Ovary (tissue), 10 donors: ENCODE results near the gene PLA2G4F. TPM values are rescaled to one million over a fixed set of nuclear protein-coding genes. Genes with fewer than 3 reads are reported as not detected.

ENCODE experiments used
- DNase-seq, 5 donors: peaks; one replicate each; pipeline ENCODE4 v3.0.0-alpha.2; 2019 to 2020
- H3K27ac ChIP-seq, 2 donors: fragments of 200-600 bp; one replicate each; pipeline versions ENCODE4 v1.5.1 to v1.8.0; 2019 to 2022
- H3K27me3 ChIP-seq: fragments of 200-600 bp; one replicate; pipeline ENCODE4 v1.8.0; 2022
- H3K36me3 ChIP-seq: fragments of 200-600 bp; sonication (generic); one replicate; pipeline ENCODE4 v1.5.1; 2019
- H3K4me1 ChIP-seq: one replicate; pipeline ENCODE4 v1.8.1; 2013; ENCODE audit warnings: mild to moderate bottlenecking, moderate library complexity; ENCODE audit not compliant: insufficient read depth
- H3K4me3 ChIP-seq: fragments of 200-600 bp; sonication (generic); one replicate; pipeline ENCODE4 v1.5.1; 2017
- H3K9me3 ChIP-seq, 2 donors: fragments of 200-600 bp in 1 of 2; sonication (generic) in 1 of 2; one replicate each; pipeline versions ENCODE4 v1.5.1 to v1.8.1; 2013 to 2019; ENCODE audit warnings: mild to moderate bottlenecking in 1 of 2, moderate library complexity in 1 of 2
- EP300 ChIP-seq: sonication (generic); formaldehyde crosslinking; IDR thresholded peaks from one replicate; pipeline ENCODE4 v1.6.1; 2017; ENCODE audit warnings: antibody characterized with exemption
- POLR2A ChIP-seq: fragments of 450-650 bp; IDR thresholded peaks from one replicate; pipeline ENCODE4 v1.6.1; 2017; ENCODE audit warnings: antibody characterized with exemption, mild to moderate bottlenecking, moderate library complexity
- WGBS, 3 donors: extraction: QIAGEN DNeasy Blood & Tissue Kit in 1 of 3; methylation state at CpG; one replicate each; pipeline versions ENCODE4 v1.1.5 to v1.1.7; 2013 to 2017; 5-methylcytosine and 5-hydroxymethylcytosine counted together
- intact Hi-C, 4 donors: fragments of 100-400 bp; cut with DNase I; formaldehyde crosslinking; loops; one replicate each; pipeline versions ENCODE4 v1.11.0 to v1.15.1; 2022 to 2023
- long read RNA-seq, 3 donors: library from polyadenylated mRNA in 2 of 3; unstranded in 2 of 3; transcript quantifications; one replicate each; pipeline ENCODE4 v2.0.0 and lab custom pipeline, GENCODE V29; 2021 to 2026
- polyA plus RNA-seq, 2 donors: library from polyadenylated mRNA; stranded (reverse); fragments of 200-250 nt in 1 of 2; fragments of 350-450 nt in 1 of 2; fragmentation: Illumina TruSeq in 1 of 2; extraction: RNeasy Lipid Tissue Mini Kit (QIAGEN cat#74804) in 1 of 2; gene quantifications; one replicate each; pipeline ENCODE4 v1.2.3, GENCODE V29; 2013 to 2014
- total RNA-seq, 7 donors: library from RNA; depleted of rRNA in 2 of 7; stranded (reverse); fragments of >200 nt in 2 of 7; fragmentation: NEBNext Ultra II Directional in 3 of 7; extraction: Animal tissue kit (Norgen Biotek cat#: 25700) in 3 of 7; gene quantifications; one replicate each; pipeline versions ENCODE4 v1.1.0 to v1.2.4, GENCODE V29; 2016 to 2023
- TF ChIP-seq, protein P1 (sequence below), 3 donors: fragments of 450-650 bp in 2 of 3; fragments of 200-600 bp in 1 of 3; IDR thresholded peaks; one replicate each; pipeline versions ENCODE4 v1.5.1 to v1.8.0; 2016 to 2022; ENCODE audit warnings: antibody characterized with exemption in 3 of 3, mild to moderate bottlenecking in 1 of 3
- donor health status: DM: no; HTN: no; CAD: no; lungs with moderate emphysema.
- donor health status: DM: no; HTN: no; CAD: no.
- donor health status: Bipolar disorder and iron deficiency.
- donor health status: DM: yes; HTN: yes; CAD: no.
- donor health status: DM: no; HTN: no; CAD: no.
- donor health status: DM: yes; HTN: yes; CAD: no.

The PLA2G4F gene
- under 1 TPM in 3 of 7 donors, not detected in 4; 0.12 to 0.23 (median 0.23) TPM for total RNA-seq
- under 1 TPM in 1 of 2 donors, not detected in 1; 0.07 TPM for polyA plus RNA-seq
- long read RNA-seq, donor 1 = 0 reads
- long read RNA-seq, donor 2, partial matches to known transcripts = 0 of 1 reads
- long read RNA-seq, donor 2, other reads (novel, unspliced or antisense) = 0 of 1 reads
- long read RNA-seq, donor 3 = 0 reads

DNA sequence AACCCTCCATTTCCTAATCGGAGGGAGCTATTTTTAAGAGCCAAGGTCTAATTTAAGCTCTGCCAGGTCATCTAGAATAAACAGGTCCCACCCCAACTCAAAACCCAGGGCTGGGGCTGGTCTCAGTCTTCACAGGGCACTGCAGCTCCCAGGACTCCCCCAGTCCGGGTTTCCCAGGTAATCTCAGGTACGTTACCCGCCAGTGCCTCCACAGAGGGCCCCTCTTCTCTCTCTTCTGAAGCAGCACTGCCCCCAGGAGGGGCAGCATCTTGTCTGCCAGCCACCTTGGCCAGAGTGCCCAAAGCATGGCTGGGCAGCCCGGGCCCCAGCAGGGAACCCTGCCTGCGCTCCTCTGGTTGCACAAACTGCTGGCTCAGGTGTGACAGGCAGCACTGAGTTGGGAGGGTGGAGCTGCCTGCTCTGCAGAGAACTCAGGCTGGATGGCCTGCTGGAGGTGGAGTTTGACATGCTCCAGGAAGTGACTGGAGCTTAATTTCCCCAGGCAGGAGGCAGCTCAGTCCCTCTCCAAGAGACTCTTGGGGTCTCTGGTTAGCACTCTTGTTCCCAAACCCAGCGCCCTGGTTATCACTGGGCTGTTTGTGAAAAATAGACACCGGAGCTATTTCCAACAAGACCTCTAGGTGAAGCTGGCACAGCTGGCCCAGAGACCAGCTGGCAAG is at the start of gene PLA2G4F:
Gene PLA2G4F, minus strand, starts transcription at position 394 of the 680 bp plus-strand sequence. Its CDS starts 87 bp downstream, at position 307.
- TF ChIP-seq, protein P1, sequence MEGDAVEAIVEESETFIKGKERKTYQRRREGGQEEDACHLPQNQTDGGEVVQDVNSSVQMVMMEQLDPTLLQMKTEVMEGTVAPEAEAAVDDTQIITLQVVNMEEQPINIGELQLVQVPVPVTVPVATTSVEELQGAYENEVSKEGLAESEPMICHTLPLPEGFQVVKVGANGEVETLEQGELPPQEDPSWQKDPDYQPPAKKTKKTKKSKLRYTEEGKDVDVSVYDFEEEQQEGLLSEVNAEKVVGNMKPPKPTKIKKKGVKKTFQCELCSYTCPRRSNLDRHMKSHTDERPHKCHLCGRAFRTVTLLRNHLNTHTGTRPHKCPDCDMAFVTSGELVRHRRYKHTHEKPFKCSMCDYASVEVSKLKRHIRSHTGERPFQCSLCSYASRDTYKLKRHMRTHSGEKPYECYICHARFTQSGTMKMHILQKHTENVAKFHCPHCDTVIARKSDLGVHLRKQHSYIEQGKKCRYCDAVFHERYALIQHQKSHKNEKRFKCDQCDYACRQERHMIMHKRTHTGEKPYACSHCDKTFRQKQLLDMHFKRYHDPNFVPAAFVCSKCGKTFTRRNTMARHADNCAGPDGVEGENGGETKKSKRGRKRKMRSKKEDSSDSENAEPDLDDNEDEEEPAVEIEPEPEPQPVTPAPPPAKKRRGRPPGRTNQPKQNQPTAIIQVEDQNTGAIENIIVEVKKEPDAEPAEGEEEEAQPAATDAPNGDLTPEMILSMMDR (IDR thresholded peaks at IDR 0.05) = no peak
- no peak for TF ChIP-seq POLR2A
- no peak for TF ChIP-seq EP300
- no peaks in the 10 kb centered on the region for H3K4me1 ChIP-seq
- WGBS, 3 donors = 55 to 67% (median 56%) methylated on average over 8 of the region's 8 CpGs
- H3K4me3 ChIP-seq = no peak within 1 kb of the TSS
- no peaks in the 10 kb centered on the region for H3K27me3 ChIP-seq
- no peak for DNase-seq
- H3K9me3 ChIP-seq = no peaks in the 10 kb centered on the region
- H3K27ac ChIP-seq = no peak within 1 kb of the TSS
- intact Hi-C loops = no loop called here
- H3K36me3 ChIP-seq = no peaks in the 10 kb centered on the region

- intact Hi-C loops = no loop called here
- Histone ChIP-seq H3K27ac (no peak overlapping the region), H3K27me3 (no peaks in the 10 kb centered on the region), H3K4me3 (no peak overlapping the region), H3K9me3 (no peaks in the 10 kb centered on the region), H3K36me3 (no peaks in the 10 kb centered on the region), H3K4me1 (peaks cover 1% of the 10 kb centered on the region)
- 84 to 91% (median 85%) methylated on average over 3 of the region's 3 CpGs for WGBS, 3 donors
- DNase-seq = no peak
- TF ChIP-seq, protein P1 (IDR thresholded peaks at IDR 0.05) = no peak
- TF ChIP-seq EP300 (no peak), POLR2A (no peak)
These were observed 47.5 kb upstream of the PLA2G4F start for GRCh38 chr15:42203891-42204290.

DNA sequence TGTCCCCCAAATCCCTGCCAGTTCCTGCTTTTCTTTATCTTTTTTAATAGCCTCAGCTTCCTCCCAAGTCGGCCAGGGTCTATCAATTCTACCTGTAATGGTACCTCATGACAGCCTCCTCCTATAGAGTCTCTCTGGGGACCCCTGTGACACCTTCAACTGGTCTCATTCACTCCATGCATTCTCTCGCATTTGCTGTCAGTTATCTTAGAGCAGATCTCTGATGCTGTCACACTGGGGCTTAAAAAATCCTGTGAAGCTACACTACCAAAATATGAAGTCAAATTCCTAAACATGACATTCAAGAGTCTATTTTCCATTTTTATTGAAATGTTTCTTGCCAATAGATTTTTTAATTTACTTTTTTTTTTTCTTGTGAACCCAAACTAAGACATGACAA is 46.2 kb upstream of the PLA2G4F start:
- intact Hi-C loops = no loop called here
- H3K4me3 ChIP-seq = no peak overlapping the region
- TF ChIP-seq EP300 = no peak
- TF ChIP-seq, protein P1 (IDR thresholded peaks at IDR 0.05) = no peak
- no peak for TF ChIP-seq POLR2A
- H3K36me3 ChIP-seq = no peaks in the 10 kb centered on the region
- 57 to 60% (median 58%) methylated on average over 2 of the region's 2 CpGs for WGBS, 3 donors
- no peak for DNase-seq
- H3K27me3 ChIP-seq = no peaks in the 10 kb centered on the region
- no peaks in the 10 kb centered on the region for H3K9me3 ChIP-seq
- H3K4me1 ChIP-seq = peaks cover 1% of the 10 kb centered on the region
- H3K27ac ChIP-seq = no peak overlapping the region

DNA sequence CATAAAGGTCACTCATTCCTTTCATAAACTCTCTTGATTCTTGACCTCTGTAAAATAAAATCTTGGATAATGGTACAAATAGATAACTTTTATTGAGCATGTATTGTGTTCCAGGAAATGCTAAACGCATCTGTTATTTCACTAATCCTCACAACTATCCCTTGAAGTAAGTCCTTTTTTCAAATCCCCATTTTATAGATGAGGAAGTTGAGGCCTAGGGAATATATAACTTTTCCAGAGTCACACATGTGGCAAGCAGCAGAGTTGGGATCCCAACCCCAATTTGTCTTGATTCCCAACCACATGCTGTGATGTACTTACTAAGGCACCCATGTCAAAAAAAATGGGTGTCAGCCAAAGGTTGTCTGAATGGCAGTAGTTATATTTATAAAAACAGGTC is 45.4 kb upstream of the PLA2G4F start:
- no peak for DNase-seq

More for the DNA sequence above, 45.4 kb upstream of the PLA2G4F start:
- WGBS, 3 donors = 98 to 99% (median 98%) methylated on average over 1 of the region's 1 CpG
- H3K9me3 ChIP-seq = no peaks in the 10 kb centered on the region
- H3K27me3 ChIP-seq = no peaks in the 10 kb centered on the region
- no peak overlapping the region for H3K27ac ChIP-seq
- TF ChIP-seq, protein P1 (IDR thresholded peaks at IDR 0.05) = no peak
- no peak for TF ChIP-seq EP300
- no peak for TF ChIP-seq POLR2A
- peaks cover 1% of the 10 kb centered on the region for H3K4me1 ChIP-seq
- no peaks in the 10 kb centered on the region for H3K36me3 ChIP-seq
- intact Hi-C loops = no loop called here
- no peak overlapping the region for H3K4me3 ChIP-seq
